HG02852 (cell line): ENCODE measurements around the gene RAB4B.
A peak's percentile ranks its signal among the peaks of the same experiment; 100 is the strongest.
"Not testable (repeated sequence)": the region's sequence is repeated elsewhere in the genome, so short reads cannot be mapped to it uniquely, and the experiment has no call there.

ENCODE experiments used
- ATAC-seq: cut with Tn5 transposase; IDR thresholded peaks from one replicate; pipeline ENCODE4 v1.9.1; 2021; ENCODE audit warnings: mild to moderate bottlenecking, moderate library complexity; ENCODE audit not compliant: unreplicated experiment

RAB4B gene

DNA sequence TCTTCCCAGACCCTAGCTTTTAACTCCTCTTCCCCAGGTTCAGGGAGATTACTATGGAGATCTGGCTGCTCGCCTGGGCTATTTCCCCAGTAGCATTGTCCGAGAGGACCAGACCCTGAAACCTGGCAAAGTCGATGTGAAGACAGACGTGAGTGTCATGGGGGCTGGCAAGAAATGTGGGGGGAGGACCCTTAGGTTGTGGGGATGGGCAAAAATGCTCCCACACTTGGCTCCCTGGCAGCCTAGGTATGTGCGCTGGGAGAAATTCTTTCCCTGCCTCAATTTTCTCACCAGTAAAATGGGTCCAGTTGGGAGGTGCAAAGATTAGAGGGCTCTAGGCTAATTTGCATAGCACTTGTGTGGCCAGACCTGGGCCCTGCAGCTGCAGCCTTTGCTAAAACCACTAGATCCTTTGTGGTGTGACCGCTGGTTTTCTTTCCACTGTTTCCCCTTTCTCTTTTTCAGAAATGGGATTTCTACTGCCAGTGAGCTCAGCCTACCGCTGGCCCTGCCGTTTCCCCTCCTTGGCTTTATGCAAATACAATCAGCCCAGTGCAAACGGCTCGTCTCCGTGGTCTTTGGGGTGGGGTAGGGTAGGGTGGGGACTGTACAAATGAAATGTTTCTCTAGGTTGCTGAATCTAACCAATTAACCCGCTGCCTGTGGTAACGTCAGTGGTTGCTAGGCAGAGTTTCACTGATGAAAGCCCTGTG, 959 bp upstream of the RAB4B start:
- ATAC-seq, result peak; percentile 61

- ATAC-seq, result no peak
Observed at GRCh38 chr19:40777645-40777936, 456 bp upstream of the RAB4B start.

GRCh38 chr19:40778706-40779284, 748 bp downstream of the RAB4B start:
- ATAC-seq, result no peak

- ATAC-seq, result no peak
Observed at GRCh38 chr19:40780582-40780981, 2.5 kb downstream of the RAB4B start.

GRCh38 chr19:40781140-40781539, 3.1 kb downstream of the RAB4B start:
- ATAC-seq, result no peak

GRCh38 chr19:40783711-40784110, 5.7 kb downstream of the RAB4B start:
- ATAC-seq, result no peak

- not testable (repeated sequence) for ATAC-seq
Observed at GRCh38 chr19:40784146-40784545, 6.1 kb downstream of the RAB4B start.

DNA sequence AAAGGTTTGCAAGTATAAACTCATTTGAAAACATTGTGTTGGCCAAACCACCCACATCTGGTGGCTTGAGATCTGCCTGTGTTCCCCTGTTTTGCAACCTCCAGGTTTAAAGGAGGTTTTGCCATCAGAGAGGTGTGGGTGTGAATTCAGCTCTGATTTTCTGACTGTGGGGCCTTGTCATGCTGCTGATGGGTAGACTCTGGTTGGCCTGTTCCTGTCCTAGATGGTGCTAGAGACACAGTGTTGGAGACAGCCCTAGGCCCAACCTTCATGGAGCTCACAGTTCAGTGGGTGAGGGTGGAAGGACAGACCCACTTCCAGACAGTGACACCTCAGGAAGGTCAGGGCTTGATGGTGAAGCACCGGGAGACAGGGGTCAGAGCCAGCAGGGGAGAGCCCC, 7.5 kb downstream of the RAB4B start:
- no peak for ATAC-seq

GRCh38 chr19:40786060-40787037, 8.3 kb downstream of the RAB4B start:
- ATAC-seq, result no peak

DNA sequence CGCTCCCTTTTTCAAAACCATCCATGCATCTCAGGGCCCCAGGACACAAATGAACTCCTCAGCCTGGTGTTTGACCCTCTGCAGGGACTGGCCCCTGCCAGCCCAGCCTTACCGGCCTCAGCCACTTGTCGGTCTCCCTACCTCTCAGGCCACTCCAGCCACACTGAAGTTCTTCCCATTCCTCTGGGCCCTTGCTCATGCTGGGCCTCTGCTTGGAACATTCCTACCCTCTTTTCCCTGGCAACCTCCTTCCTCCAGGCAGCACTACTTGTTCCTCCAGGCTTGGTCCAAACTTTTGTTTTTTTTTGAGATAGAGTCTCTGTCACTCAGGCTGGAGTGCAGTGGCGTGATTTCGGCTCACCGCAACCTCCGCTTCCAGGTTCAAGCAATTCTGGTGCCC, 13.3 kb downstream of the RAB4B start:
- ATAC-seq, result no peak

DNA sequence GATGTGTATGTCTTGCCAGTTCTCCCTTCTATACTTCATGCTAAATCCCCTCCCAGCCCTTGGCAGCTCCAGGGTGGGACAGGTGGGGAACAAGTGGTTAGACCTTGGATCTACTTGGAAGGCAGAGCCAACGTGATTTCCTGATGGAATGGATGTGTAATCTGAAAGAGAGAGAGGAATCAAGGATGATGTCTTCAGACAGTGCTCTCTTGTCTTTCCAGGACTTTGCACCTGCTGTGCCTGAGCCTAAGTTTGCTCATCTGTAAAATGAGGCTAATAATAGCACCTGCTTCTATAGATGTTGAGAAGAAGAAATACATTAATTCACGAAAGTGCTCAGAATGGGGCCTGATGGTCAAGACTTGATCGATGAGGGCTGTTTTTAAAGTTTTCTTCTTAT, 13.9 kb downstream of the RAB4B start:
- ATAC-seq, result no peak

DNA sequence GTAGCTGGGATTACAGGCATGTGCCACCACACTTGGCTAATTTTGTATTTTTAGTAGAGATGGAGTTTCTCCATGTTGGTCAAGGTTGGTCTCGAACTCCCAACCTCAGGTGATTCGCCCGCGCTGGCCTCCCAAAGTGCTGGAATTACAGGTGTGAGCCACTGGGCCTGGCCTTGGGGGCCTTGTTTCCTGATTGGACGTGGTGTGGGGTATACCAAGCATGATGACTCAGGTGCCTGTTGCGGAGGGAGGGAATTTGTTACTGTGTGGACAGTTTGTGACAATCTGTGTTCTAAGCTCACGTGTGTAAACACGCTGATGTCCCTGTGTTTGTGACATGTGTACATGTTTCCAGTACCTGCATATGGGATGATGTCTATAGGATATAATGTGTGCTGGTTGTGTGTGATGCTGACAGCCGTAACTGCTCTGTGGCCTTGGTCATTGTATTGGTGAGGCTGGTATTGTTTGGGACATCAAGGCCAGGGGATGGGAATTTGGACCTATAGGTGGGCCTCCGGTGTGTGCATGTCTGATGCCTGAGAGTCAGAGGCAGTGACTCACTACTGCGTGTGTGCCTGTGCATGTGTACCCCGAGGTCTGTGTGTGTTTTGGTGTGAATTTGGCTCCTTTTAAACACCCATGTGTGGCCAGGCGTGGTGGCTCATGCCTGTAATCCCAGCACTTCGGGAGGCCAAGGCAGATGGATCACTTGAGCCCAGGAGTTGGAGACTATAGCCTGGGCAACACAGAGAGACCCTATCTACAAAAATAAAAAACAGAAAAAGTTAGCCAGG, 19.3 kb downstream of the RAB4B start:
- no peak for ATAC-seq

DNA sequence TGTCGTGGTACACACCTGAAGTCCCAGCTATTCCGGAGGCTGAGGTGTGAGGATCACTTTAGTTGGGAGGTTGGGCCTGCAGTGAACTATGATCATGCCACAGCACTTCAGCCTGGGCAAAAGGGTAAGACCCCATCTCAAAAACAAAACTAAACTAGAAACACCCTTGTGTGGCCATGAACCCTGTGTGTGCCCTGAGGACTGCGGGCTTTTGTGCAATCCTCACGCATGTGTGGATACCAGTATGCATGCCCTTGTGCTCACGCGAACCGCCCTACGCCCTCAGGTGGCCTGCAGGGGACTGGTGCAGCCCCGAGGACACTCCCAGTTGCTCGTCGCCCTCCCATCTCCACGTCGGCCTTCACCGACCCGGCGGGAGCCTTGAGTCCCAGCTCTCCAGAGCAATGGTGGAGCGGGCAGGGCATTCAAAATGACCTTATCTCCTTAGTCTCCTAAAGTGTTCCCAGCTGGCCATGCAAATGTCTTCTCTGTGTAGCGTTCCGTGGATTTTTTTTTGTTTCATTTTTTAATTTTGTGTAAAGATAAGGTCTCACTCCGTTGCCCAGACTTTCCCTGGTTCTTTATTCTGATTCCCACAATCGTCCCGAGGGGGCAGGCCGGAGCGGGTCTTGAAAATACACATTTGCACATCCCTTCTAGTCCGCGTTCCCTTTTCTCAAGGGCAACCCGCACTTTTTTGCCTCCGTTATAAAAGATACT, 20.1 kb downstream of the RAB4B start:
- ATAC-seq, result no peak

DNA sequence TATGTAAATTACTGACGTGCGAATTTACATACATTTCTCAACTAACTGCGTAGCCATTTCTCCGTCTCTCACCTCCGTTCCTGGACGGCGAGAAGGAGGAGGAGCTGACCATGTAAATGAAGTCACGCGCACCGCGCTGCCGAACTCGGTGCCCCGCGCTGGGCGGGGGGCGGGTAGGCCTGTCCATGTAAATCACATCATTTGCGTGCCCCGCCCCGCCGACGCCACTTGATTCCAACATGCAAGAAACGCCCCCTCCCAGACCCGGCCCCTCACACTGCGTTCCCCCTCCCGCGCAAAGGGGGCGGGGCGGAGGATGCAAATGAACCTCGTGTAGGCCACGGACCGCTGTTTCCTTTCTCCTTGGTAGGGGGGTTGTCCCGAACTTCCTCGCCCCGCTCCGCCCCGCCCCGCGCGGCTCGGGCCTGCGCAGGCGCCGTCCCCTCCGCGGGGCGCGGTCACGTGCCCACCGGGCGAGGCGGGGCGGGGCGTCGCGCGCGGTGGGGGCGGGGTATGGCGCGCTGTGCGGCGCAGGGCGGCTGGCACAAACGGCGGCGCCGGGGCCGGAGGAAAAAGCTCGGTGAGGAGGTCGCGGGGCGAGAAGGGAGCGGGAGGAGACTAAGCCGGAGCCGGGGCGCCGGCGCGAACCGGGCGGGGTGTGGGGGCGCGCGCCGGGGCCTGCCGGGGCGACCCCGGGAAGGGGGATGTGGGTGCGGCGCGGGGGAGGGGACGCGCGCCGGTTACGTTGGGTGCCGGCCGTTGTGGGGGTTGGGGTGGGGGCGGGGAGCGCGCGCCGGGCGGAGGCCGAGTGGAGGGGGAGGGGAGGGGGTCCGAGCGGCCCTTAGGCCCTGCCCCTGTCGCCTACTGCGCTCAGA, 20.9 kb downstream of the RAB4B start, which contains the start of gene EGLN2:
Gene EGLN2 (plus strand): TSS at position 509 of the 875 bp plus-strand sequence. CDS start 1,382 bp downstream, outside the sequence.
- peak; percentile 78 for ATAC-seq

DNA sequence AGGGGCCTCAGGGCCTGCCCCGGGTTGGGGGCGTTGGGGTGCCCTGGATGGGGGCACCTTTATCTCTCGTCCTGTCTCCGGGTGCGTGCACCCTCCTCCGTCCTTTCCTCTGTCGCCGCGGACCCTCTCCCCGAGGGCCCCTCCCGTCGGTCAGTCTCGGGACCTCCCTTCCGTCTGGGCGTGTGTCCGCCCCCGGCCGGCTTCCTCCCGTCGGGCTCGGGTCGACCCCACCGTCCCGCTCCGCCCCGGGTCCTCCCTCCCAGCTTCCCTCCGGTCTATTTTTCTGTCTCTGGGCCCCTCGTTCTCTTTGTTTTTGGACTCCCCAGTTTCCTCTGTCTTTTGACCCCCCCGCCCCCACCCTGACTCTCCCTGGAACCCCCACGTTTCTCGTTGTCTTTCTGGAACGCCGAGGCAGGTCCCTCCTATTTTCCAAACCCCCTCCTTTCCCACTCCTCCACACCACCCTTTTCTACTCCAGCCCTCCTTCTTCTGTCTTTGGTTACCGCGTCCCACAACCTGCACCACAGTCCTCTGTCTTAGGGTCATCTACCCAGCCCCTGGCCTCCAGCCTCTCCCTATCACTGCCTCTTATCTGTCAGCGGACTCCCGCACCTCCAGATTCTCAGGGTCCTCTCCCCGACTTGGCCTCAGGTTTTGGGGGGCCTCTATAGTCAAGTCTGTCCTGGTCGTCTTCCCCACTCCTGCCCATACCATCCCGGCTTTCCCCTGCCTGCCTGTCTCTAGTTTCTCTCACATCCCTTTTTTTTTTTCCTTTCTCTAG, 21.7 kb downstream of the RAB4B start:
- ATAC-seq, result no peak

GRCh38 chr19:40800339-40800996, 22.4 kb downstream of the RAB4B start:
- no peak for ATAC-seq

DNA sequence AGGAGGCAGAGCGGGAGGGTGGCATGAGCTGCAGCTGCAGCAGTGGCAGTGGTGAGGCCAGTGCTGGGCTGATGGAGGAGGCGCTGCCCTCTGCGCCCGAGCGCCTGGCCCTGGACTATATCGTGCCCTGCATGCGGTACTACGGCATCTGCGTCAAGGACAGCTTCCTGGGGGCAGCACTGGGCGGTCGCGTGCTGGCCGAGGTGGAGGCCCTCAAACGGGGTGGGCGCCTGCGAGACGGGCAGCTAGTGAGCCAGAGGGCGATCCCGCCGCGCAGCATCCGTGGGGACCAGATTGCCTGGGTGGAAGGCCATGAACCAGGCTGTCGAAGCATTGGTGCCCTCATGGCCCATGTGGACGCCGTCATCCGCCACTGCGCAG, 22.9 kb downstream of the RAB4B start:
- ATAC-seq, result no peak
